Parathyroid adenoma (tissue), 2 donors: ENCODE data around the gene ZBTB20.
A peak's percentile ranks its signal among the peaks of the same experiment; 100 is the strongest.

Experiments used
- H2AFZ ChIP-seq: fragments of 300-600 bp; sonication (generic); one replicate; pipeline ENCODE4 v1.7.0; 2017; ENCODE audit warnings: antibody characterized with exemption, mild to moderate bottlenecking
- H3K27ac ChIP-seq: fragments of 300-600 bp; sonication (generic); one replicate; pipeline ENCODE4 v1.7.0; 2017
- H3K27me3 ChIP-seq: fragments of 300-600 bp; sonication (generic); one replicate; pipeline ENCODE4 v1.7.0; 2017; ENCODE audit warnings: low read length; ENCODE audit not compliant: control insufficient read depth, insufficient read depth
- H3K36me3 ChIP-seq: fragments of 300-600 bp; sonication (generic); one replicate; pipeline ENCODE4 v1.7.0; 2017; ENCODE audit warnings: low read length; ENCODE audit not compliant: control insufficient read depth, insufficient read depth
- H3K4me1 ChIP-seq: fragments of 300-600 bp; sonication (generic); one replicate; pipeline ENCODE4 v1.7.0; 2017; ENCODE audit warnings: control low read depth
- H3K4me2 ChIP-seq: fragments of 300-600 bp; sonication (generic); one replicate; pipeline ENCODE4 v1.7.0; 2017; ENCODE audit warnings: low read length
- H3K4me3 ChIP-seq: fragments of 300-600 bp; sonication (generic); one replicate; pipeline ENCODE4 v1.7.0; 2017; ENCODE audit warnings: low read depth, low read length
- H3K79me2 ChIP-seq: fragments of 300-600 bp; sonication (generic); one replicate; pipeline ENCODE4 v1.7.0; 2017; ENCODE audit warnings: control low read depth
- H3K9ac ChIP-seq: fragments of 300-600 bp; sonication (generic); one replicate; pipeline ENCODE4 v1.7.0; 2017; ENCODE audit warnings: mild to moderate bottlenecking
- H3K9me3 ChIP-seq: fragments of 300-600 bp; sonication (generic); one replicate; pipeline ENCODE4 v1.7.0; 2017; ENCODE audit warnings: low read length; ENCODE audit not compliant: control insufficient read depth
- TF ChIP-seq, protein P1 (sequence below): fragments of 300-600 bp; sonication (generic); IDR thresholded peaks from one replicate; pipeline ENCODE4 v1.7.0; 2017; ENCODE audit warnings: antibody characterized with exemption, mild to moderate bottlenecking
- donor health status: primary hyperparathyroidism.

Gene ZBTB20

DNA sequence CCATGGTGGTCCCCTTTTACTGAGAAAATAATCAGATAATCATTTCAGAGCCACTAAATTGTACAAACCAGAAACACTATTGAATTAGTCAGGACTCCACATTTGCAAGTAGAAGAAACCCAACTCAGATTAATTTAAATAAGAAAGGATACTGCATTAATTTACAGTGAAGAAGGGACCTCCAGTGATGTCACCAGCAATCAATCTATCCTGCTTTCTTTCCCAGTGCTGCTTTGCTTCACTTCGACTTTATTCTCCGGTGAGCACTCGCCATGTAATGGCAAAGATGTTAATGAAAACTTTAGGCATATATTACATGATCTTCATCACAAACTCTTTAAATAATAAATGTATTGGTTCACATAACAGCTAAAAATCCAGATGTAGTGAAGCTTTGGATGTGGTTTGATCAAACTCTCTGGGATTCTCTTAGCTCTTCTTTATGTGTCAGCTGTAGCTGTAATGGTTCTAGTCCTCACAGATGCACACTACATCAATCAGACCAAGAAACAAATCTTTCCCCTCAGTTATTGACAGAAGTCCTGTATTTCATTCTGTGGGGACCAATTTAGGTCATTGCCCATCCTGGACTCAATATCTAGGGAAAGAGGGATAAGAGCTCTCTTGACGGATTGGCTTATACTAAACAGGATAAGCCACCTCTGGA, 14.2 kb upstream of the ZBTB20 start:
- H3K27me3 ChIP-seq = no peaks in the 10 kb centered on the region
- H3K79me2 ChIP-seq = no peaks in the 10 kb centered on the region
- no peaks in the 10 kb centered on the region for H3K36me3 ChIP-seq
- no peak overlapping the region for H3K27ac ChIP-seq
- TF ChIP-seq, protein P1, sequence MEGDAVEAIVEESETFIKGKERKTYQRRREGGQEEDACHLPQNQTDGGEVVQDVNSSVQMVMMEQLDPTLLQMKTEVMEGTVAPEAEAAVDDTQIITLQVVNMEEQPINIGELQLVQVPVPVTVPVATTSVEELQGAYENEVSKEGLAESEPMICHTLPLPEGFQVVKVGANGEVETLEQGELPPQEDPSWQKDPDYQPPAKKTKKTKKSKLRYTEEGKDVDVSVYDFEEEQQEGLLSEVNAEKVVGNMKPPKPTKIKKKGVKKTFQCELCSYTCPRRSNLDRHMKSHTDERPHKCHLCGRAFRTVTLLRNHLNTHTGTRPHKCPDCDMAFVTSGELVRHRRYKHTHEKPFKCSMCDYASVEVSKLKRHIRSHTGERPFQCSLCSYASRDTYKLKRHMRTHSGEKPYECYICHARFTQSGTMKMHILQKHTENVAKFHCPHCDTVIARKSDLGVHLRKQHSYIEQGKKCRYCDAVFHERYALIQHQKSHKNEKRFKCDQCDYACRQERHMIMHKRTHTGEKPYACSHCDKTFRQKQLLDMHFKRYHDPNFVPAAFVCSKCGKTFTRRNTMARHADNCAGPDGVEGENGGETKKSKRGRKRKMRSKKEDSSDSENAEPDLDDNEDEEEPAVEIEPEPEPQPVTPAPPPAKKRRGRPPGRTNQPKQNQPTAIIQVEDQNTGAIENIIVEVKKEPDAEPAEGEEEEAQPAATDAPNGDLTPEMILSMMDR = no peak
- H3K9me3 ChIP-seq = no peaks in the 10 kb centered on the region
- H3K9ac ChIP-seq = no peak overlapping the region
- H3K4me3 ChIP-seq = no peak overlapping the region
- no peak overlapping the region for H3K4me2 ChIP-seq
- H3K4me1 ChIP-seq = no peaks in the 10 kb centered on the region
- H2AFZ ChIP-seq = peak overlapping the region; percentile 6

DNA sequence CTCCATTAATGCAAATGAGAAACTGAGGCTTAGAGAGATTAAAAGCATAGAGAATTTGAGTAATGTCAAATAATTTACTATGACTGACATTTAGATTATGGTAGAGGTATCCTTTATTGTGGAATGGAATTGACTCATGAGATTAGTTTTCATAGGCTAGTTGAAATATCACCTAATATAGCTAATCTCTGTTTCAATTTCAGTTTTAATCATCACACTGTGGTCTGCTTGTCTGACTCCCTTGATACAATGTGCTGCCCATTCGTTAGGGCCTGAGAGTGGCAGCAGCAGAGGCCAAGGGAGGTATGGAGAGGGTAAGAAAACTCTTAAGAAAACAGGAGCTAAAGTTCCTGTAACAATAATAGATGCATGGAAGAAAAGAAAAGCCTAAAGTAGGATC, 13.2 kb upstream of the ZBTB20 start:
- no peaks in the 10 kb centered on the region for H3K4me1 ChIP-seq
- no peak overlapping the region for H3K4me2 ChIP-seq
- no peak overlapping the region for H3K4me3 ChIP-seq
- no peak overlapping the region for H3K27ac ChIP-seq
- H2AFZ ChIP-seq = no peak overlapping the region
- H3K27me3 ChIP-seq = no peaks in the 10 kb centered on the region
- H3K36me3 ChIP-seq = no peaks in the 10 kb centered on the region
- TF ChIP-seq, protein P1 = no peak
- H3K9me3 ChIP-seq = no peaks in the 10 kb centered on the region
- no peak overlapping the region for H3K9ac ChIP-seq
- H3K79me2 ChIP-seq = no peaks in the 10 kb centered on the region

DNA sequence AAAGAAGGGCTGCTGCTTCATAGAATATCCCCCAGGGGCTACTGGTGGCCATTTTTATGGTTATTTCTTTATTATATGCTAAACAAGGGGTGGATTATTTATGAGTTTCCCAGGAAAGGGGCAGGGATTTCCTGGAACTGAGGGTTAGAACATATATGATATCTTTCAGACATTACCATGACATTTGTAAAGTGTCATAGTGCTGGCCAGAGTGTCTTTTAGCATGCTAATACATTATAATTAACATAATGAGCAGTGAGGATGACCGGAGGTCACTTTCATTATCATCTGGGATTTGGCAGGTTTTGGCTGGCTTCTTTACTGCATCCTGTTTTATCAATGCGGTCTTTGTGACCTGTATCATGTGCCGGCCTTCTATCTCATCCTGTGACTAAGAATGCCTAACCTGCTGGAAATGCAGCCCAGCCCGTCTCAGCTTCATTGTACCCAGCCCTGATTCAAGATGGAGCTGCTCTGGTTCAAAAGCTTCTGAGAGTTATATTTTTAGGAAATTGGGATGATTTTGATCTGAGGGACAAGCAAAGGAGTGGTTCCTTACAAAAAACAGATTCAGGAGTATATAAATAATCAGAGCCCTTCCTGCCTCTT, 9.1 kb upstream of the ZBTB20 start:
- Histone ChIP-seq H3K36me3 (no peaks in the 10 kb centered on the region), H3K79me2 (no peaks in the 10 kb centered on the region), H3K4me1 (no peaks in the 10 kb centered on the region), H3K4me2 (no peak overlapping the region), H2AFZ (no peak overlapping the region), H3K4me3 (no peak overlapping the region), H3K9me3 (no peaks in the 10 kb centered on the region), H3K27me3 (no peaks in the 10 kb centered on the region), H3K9ac (no peak overlapping the region), H3K27ac (no peak overlapping the region)
- TF ChIP-seq, protein P1 = no peak

DNA sequence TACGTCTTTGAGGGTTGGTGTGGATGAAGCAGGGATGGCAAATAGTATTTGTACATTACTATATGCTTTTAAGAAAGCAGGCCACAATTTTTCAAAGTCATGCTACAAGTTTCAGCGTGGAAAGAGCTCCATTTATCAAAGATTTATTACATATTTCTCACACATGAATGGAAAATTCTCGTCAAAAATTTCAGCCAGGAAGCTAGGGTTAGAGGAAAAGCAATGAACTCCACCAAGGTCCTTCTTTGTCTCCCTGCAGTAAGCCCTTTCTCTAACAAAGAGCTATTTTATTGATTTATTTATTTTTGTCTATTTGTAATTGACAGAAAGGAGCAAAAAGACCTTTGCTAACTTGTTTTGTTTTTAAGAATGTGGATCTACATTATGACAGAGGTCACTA, 7.5 kb upstream of the ZBTB20 start:
- Histone ChIP-seq H3K9me3 (no peaks in the 10 kb centered on the region), H3K27ac (no peak overlapping the region)
- TF ChIP-seq, protein P1 = no peak

DNA sequence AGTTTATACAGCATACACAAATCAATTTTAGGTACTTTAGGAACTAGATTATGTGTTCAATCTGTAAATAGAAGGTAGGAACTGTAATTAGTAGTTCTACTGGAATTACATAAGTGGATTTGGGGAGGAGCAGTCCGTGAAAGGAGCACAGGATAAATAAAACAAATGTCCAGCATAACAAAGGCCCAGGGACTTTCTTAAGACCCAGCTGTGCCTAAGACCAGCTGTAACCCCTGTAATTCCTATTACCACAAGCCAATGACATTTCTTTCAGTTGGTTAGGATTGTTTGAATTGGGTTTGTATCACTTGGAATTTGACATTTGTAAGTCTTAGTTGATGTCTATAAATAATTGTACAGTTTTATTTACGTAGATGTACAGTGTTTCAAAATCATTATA, 4.8 kb upstream of the ZBTB20 start:
- TF ChIP-seq, protein P1 = no peak

More for the DNA sequence above, 7.5 kb upstream of the ZBTB20 start:
- H3K9ac ChIP-seq = no peak overlapping the region
- no peaks in the 10 kb centered on the region for H3K4me1 ChIP-seq
- no peaks in the 10 kb centered on the region for H3K36me3 ChIP-seq
- no peaks in the 10 kb centered on the region for H3K27me3 ChIP-seq
- no peak overlapping the region for H3K4me3 ChIP-seq
- H3K79me2 ChIP-seq = no peaks in the 10 kb centered on the region
- no peak overlapping the region for H3K4me2 ChIP-seq
- H2AFZ ChIP-seq = no peak overlapping the region

More for the DNA sequence above, 4.8 kb upstream of the ZBTB20 start:
- no peaks in the 10 kb centered on the region for H3K27me3 ChIP-seq
- no peaks in the 10 kb centered on the region for H3K36me3 ChIP-seq
- H3K27ac ChIP-seq = no peak overlapping the region
- H3K9me3 ChIP-seq = no peaks in the 10 kb centered on the region
- no peaks in the 10 kb centered on the region for H3K79me2 ChIP-seq
- no peak overlapping the region for H3K4me2 ChIP-seq
- no peak overlapping the region for H2AFZ ChIP-seq
- no peak overlapping the region for H3K4me3 ChIP-seq
- no peak overlapping the region for H3K9ac ChIP-seq
- H3K4me1 ChIP-seq = no peaks in the 10 kb centered on the region
